A673 (cell line): ENCODE results near the gene TNFRSF25. TPM values are rescaled to one million over a fixed set of nuclear protein-coding genes. Genes with fewer than 3 reads are reported as not detected.

Experiments
- BruUV-seq: library from RNA; stranded (reverse); fragments of 400-500 nt; replicated peaks from 2 replicates; lab custom pipeline; 2021; lab: Mats Ljungman, UMichigan
- CTCF ChIA-PET: fragments of 300-600 bp; sonication (Branson Sonifier 250); formaldehyde crosslinking; loops from one replicate; lab custom pipeline; 2022; ENCODE audit warnings: antibody characterized with exemption; lab: Charles Lee
- POLR2A ChIA-PET: fragments of 300-600 bp; sonication (Branson Sonifier 250); formaldehyde crosslinking; loops from one replicate; lab custom pipeline; 2022; ENCODE audit warnings: antibody characterized with exemption; ENCODE audit not compliant: low non-redundant PET; lab: Charles Lee
- DNase-seq: peaks from one replicate; pipeline ENCODE4 v3.0.0-alpha.2; 2015; ENCODE audit warnings: low spot score
- H3K27ac ChIP-seq: fragments of 200-600 bp; sonication (generic); 2 replicates; pipeline ENCODE4 v1.5.1; 2016; ENCODE audit warnings: mixed run types, low read depth, mild to moderate bottlenecking, mixed read lengths, antibody characterized with exemption, low read length; ENCODE audit not compliant: poor library complexity, severe bottlenecking
- H3K27me3 ChIP-seq: fragments of 200-600 bp; sonication (generic); replicated peaks from 2 replicates; pipeline ENCODE4 v1.6.1; 2017; ENCODE audit warnings: mixed run types, low read depth, mild to moderate bottlenecking, mixed read lengths, antibody characterized with exemption, low read length; ENCODE audit not compliant: insufficient read depth, poor library complexity
- H3K36me3 ChIP-seq: fragments of 200-600 bp; sonication (generic); 2 replicates; pipeline ENCODE4 v1.6.1; 2016; ENCODE audit warnings: mixed run types, mild to moderate bottlenecking, mixed read lengths, antibody characterized with exemption, low read length; ENCODE audit not compliant: insufficient read depth, poor library complexity, severe bottlenecking
- H3K4me1 ChIP-seq: fragments of 200-600 bp; sonication (generic); 2 replicates; pipeline ENCODE4 v1.6.1; 2017; ENCODE audit warnings: mixed run types, mild to moderate bottlenecking, mixed read lengths, antibody characterized with exemption, low read length; ENCODE audit not compliant: insufficient read depth, poor library complexity, severe bottlenecking
- H3K4me3 ChIP-seq: fragments of 200-600 bp; sonication (generic); 2 replicates; pipeline ENCODE4 v1.5.1; 2016; ENCODE audit warnings: low read depth, mixed run types, mild to moderate bottlenecking, mixed read lengths, low read length; ENCODE audit not compliant: poor library complexity, severe bottlenecking
- H3K9me3 ChIP-seq: fragments of 200-600 bp; sonication (generic); 2 replicates; pipeline ENCODE4 v1.6.1; 2016; ENCODE audit warnings: mixed run types, low read depth, mild to moderate bottlenecking, mixed read lengths, antibody characterized with exemption, low read length; ENCODE audit not compliant: poor library complexity, severe bottlenecking
- EZH2 ChIP-seq: fragments of 200-600 bp; sonication (generic); IDR thresholded peaks from 2 replicates; pipeline ENCODE4 v1.6.1; 2017; ENCODE audit warnings: borderline replicate concordance, low read depth, mild to moderate bottlenecking, mixed read lengths, antibody characterized with exemption, low read length; ENCODE audit not compliant: poor library complexity, severe bottlenecking
- intact Hi-C: fragments of 100-400 bp; cut with micrococcal nuclease; formaldehyde crosslinking; loops from one replicate; pipeline ENCODE4 v1.10.0; 2022; ENCODE audit not compliant: unreplicated experiment
- total RNA-seq: library from RNA; stranded (reverse); gene quantifications from 2 replicates; pipeline ENCODE4 v1.2.3, GENCODE V29; 2021
- TF ChIP-seq, protein P1 (sequence below): fragments of 300-800, 200-600 bp; sonication (generic); conservative IDR thresholded peaks from 2 replicates; pipeline ENCODE4 v1.5.1; 2017; ENCODE audit warnings: low read depth, mild to moderate bottlenecking, antibody characterized with exemption, low read length, moderate library complexity, mixed read lengths

The TNFRSF25 gene
- total RNA-seq, 1 experiment from 2014 or later: 0.97 TPM

DNA sequence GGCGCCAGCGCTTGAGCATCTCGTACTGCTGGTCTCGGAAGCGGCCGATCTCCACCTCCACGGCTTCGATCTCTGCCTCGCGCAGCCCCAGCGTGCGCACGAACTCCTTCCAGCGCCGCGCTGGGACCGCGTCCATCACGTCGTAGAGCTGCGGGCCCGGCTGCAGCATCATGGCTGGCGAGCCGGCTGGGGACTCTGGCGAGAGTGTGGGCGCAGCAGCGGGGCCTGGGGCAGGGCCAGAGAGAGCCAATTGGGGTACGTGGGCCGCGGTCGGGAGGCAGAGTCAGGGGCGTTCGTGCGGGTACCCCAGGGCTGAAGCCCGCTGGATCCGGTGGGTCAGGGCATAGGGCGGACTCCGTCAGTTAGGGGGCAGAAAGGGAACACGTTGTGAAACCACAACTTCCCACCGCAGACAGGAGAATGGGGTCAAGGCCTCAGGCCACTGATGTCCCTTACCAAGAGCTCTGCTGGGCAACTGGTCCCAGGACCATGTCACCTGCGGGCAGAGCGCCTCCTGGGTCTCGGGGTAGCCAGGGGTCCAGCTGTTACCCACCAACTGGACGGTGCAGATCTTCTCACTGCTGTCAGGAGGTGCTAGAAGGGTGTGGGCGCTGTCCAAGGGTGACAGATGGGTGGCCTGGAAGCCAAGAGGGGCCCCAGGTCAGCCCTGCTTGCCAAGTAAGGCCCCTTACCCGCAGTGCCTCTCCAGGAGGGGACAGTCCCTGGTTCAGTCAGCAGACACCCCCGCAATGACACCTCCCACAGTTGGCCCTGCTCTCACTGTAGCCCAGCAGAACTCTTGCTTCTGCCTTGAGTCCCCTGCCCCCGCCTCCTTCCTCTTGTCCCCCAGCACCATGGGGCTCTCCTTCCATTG is 4.2 kb downstream of the TNFRSF25 start:
- H3K27ac ChIP-seq: no peak overlapping the region
- DNase-seq: no peak
- no peak for TF ChIP-seq EZH2
- TF ChIP-seq, protein P1, sequence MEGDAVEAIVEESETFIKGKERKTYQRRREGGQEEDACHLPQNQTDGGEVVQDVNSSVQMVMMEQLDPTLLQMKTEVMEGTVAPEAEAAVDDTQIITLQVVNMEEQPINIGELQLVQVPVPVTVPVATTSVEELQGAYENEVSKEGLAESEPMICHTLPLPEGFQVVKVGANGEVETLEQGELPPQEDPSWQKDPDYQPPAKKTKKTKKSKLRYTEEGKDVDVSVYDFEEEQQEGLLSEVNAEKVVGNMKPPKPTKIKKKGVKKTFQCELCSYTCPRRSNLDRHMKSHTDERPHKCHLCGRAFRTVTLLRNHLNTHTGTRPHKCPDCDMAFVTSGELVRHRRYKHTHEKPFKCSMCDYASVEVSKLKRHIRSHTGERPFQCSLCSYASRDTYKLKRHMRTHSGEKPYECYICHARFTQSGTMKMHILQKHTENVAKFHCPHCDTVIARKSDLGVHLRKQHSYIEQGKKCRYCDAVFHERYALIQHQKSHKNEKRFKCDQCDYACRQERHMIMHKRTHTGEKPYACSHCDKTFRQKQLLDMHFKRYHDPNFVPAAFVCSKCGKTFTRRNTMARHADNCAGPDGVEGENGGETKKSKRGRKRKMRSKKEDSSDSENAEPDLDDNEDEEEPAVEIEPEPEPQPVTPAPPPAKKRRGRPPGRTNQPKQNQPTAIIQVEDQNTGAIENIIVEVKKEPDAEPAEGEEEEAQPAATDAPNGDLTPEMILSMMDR: no peak
- no peak overlapping the region for H3K4me3 ChIP-seq
- peaks cover 14% of the 10 kb centered on the region for H3K27me3 ChIP-seq
- no peaks in the 10 kb centered on the region for H3K36me3 ChIP-seq
- ChIA-PET CTCF (interaction anchor here (0.6 kb wide), 1 partner anchor 40 kb away, joined by 3 read pairs; no protein-coding TSS in a partner anchor), POLR2A (no interaction called here)
- H3K4me1 ChIP-seq: no peaks in the 10 kb centered on the region
- BruUV-seq: no TSS peak
- intact Hi-C loops: no loop called here
- no peaks in the 10 kb centered on the region for H3K9me3 ChIP-seq

DNA sequence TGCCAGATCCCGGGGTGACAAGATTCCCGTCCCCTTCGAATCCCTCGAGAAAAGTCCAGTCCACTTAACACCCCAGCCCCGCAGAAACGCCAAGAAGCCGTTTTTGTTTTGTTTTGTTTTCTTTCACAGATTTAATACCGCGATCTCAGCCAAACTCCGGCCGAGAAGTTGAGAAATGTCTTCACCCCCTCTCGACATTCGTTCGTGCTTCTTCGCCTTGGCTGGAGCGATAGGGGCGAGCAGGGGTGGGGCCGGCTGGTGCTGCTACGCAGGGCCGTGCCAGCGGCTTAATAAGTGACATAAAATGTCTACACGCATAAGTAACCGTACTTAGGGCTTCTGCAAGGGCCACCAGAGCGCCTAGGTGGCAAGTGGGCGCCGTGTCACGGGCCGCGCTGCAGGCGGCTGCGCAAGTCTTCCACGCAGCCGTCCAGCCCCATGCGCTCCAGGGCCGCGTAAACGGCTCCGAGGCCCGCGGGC is 4.9 kb downstream of the TNFRSF25 start:
- Histone ChIP-seq H3K27me3 (peaks cover 21% of the 10 kb centered on the region), H3K4me3 (no peak overlapping the region), H3K4me1 (no peaks in the 10 kb centered on the region), H3K36me3 (no peaks in the 10 kb centered on the region), H3K27ac (no peak overlapping the region), H3K9me3 (no peaks in the 10 kb centered on the region)
- no TSS peak for BruUV-seq
- DNase-seq: no peak
- ChIA-PET CTCF (no interaction called here), POLR2A (no interaction called here)
- intact Hi-C loops: no loop called here
- TF ChIP-seq EZH2: no peak
- TF ChIP-seq, protein P1: no peak

DNA sequence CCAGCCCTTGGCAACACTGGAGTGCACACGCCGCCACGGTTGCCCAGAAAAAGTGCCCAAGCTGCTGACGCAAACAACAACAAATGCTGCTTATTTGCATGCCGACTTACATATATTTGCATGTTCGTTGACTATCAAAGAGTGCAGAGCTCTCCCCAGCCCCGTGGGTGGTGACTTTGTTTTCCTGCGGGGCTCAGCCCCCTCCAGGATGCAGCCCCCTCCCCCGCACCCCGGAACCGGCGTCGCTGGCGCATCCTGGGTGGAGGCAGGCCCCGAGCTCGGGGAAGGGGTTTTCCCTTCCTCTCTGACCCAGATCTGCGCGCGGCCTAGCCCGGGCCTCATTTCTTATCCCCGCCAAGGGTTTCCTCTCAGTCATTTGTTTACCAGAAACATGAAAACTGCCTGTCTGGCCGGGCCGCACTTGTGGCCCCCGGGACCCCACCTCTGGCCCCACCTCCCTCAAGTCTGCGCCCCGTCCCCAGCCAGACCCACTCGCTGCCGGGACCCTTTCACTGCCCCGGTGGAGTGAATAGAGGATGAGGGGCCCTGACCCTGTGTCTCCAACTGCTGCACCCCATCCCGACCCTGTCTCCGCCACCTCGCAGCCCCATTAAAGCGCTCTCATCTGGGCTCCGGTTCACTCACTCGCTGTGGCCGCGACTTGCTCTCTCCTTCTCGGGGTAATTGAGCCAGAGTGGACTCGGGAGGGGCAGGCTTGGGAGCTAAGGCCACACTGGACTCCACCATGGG is 5.5 kb downstream of the TNFRSF25 start:
- H3K9me3 ChIP-seq: no peaks in the 10 kb centered on the region
- no peak for DNase-seq
- ChIA-PET POLR2A (no interaction called here), CTCF (no interaction called here)
- peaks cover 27% of the 10 kb centered on the region for H3K27me3 ChIP-seq
- H3K36me3 ChIP-seq: no peaks in the 10 kb centered on the region
- H3K4me1 ChIP-seq: no peaks in the 10 kb centered on the region
- no peak overlapping the region for H3K27ac ChIP-seq
- no TSS peak for BruUV-seq
- H3K4me3 ChIP-seq: no peak overlapping the region
- TF ChIP-seq EZH2: no peak
- TF ChIP-seq, protein P1: no peak
- intact Hi-C loops: no loop called here
